Gastrocnemius medialis (tissue), 4 donors: Measurements from ENCODE around the gene SLC39A6. TPM values are rescaled to one million over a fixed set of nuclear protein-coding genes. Genes with fewer than 3 reads are reported as not detected.

ENCODE experiments used
- ATAC-seq, 2 donors: fragments of 150-250 bp; one replicate each; pipeline ENCODE4 v1.9.1; 2016
- DNase-seq, 2 donors: peaks; one replicate each; pipeline ENCODE4 v3.0.0-alpha.2; 2019
- H3K27ac ChIP-seq, 4 donors: fragments of 200-600 bp; sonication (generic); 1 replicate in 1 of 4; 2 replicates in 3 of 4; pipeline ENCODE4 v1.5.1; 2016 to 2018; ENCODE audit warnings: mild to moderate bottlenecking in 2 of 4, moderate library complexity in 1 of 4
- H3K27me3 ChIP-seq, 3 donors: fragments of 200-600 bp; sonication (generic) in 2 of 3; 1 replicate in 1 of 3; 2 replicates in 2 of 3; pipeline versions ENCODE4 v1.5.1 to v1.6.0; 2016 to 2019; ENCODE audit warnings: mild to moderate bottlenecking in 1 of 3, moderate library complexity in 1 of 3
- H3K36me3 ChIP-seq, 2 donors: fragments of 200-600 bp; sonication (generic) in 1 of 2; one replicate each; pipeline ENCODE4 v1.5.1; 2017 to 2018
- H3K4me1 ChIP-seq, 2 donors: fragments of 200-600 bp; sonication (generic) in 1 of 2; one replicate each; pipeline ENCODE4 v1.5.1; 2016 to 2017; ENCODE audit warnings: mild to moderate bottlenecking in 2 of 2
- H3K4me3 ChIP-seq, 4 donors: fragments of 200-600 bp; sonication (generic) in 3 of 4; 1 replicate in 1 of 4; 2 replicates in 3 of 4; pipeline ENCODE4 v1.5.1; 2016 to 2019; ENCODE audit warnings: mild to moderate bottlenecking in 2 of 4
- H3K9me3 ChIP-seq, 3 donors: fragments of 200-600 bp; sonication (generic) in 2 of 3; 1 replicate in 1 of 3; 2 replicates in 2 of 3; pipeline ENCODE4 v1.5.1; 2016 to 2019
- CTCF ChIP-seq, 5 experiments: fragments of 450-650 bp in 3 of 5; fragments of 200-600 bp in 2 of 5; sonication (generic) in 2 of 5; IDR thresholded peaks in 4 of 5; conservative IDR thresholded peaks in 1 of 5; 1 replicate in 4 of 5; 2 replicates in 1 of 5; pipeline ENCODE4 v1.5.1; 2016 to 2019; ENCODE audit warnings: antibody characterized with exemption in 5 of 5, mild to moderate bottlenecking in 3 of 5, moderate library complexity in 3 of 5
- POLR2A ChIP-seq, 2 donors: fragments of 450-650 bp; IDR thresholded peaks; one replicate each; pipeline ENCODE4 v1.6.1; 2017; ENCODE audit warnings: antibody characterized with exemption in 2 of 2, mild to moderate bottlenecking in 2 of 2, moderate library complexity in 2 of 2
- in situ Hi-C, 4 donors: fragments of 200-750 bp; cut with MboI; loops; one replicate each; pipeline versions ENCODE4 v1.15.0 to v1.8.0; 2017; ENCODE audit warnings: low sequenced_read_pairs in 4 of 4
- intact Hi-C: fragments of 100-400 bp; cut with DNase I; formaldehyde crosslinking; loops from one replicate; pipeline ENCODE4 v1.15.1; 2023; ENCODE audit warnings: low total_unique reads
- total RNA-seq, 4 donors: library from RNA; depleted of rRNA; stranded (reverse); fragments of >200 nt; gene quantifications; one replicate each; pipeline versions ENCODE4 v1.1.0 to v1.2.3, GENCODE V29; 2016

The SLC39A6 gene
- total RNA-seq, 4 donors from 2014 or later = 16.7 to 24.7 (median 18.3) TPM

- ATAC-seq = no peak
- peaks cover 21 to 30% of the 10 kb centered on the region in 2 donors for H3K4me1 ChIP-seq
- H3K9me3 ChIP-seq = no peaks in the 10 kb centered on the region
- H3K27ac ChIP-seq = no peak overlapping the region
- no peak overlapping the region for H3K4me3 ChIP-seq
- intact Hi-C loops = no loop called here
- no peak for TF ChIP-seq CTCF (IDR thresholded peaks at IDR 0.05 in 4 of 5, conservative IDR thresholded peaks at IDR 0.05 in 1 of 5)
- no peak for TF ChIP-seq POLR2A (IDR thresholded peaks at IDR 0.05)
- no peaks in the 10 kb centered on the region for H3K27me3 ChIP-seq
- DNase-seq = no peak
- in situ Hi-C loops = no loop called here
- H3K36me3 ChIP-seq = peaks cover 0 to 14% of the 10 kb centered on the region in 2 donors
Measured at GRCh38 chr18:36132756-36133155, 3.6 kb upstream of the SLC39A6 start.

- no peak for ATAC-seq
- no peak overlapping the region for H3K4me3 ChIP-seq
- H3K27me3 ChIP-seq = no peaks in the 10 kb centered on the region
- TF ChIP-seq POLR2A (IDR thresholded peaks at IDR 0.05) (no peak), CTCF (IDR thresholded peaks at IDR 0.05 in 4 of 5, conservative IDR thresholded peaks at IDR 0.05 in 1 of 5) (no peak)
- no peaks in the 10 kb centered on the region for H3K9me3 ChIP-seq
- H3K4me1 ChIP-seq = peaks cover 23 to 30% of the 10 kb centered on the region in 2 donors
- intact Hi-C loops = no loop called here
- no peak for DNase-seq
- no peak overlapping the region for H3K27ac ChIP-seq
- in situ Hi-C loops = no loop called here
- peaks cover 0 to 7% of the 10 kb centered on the region in 2 donors for H3K36me3 ChIP-seq
Measured at GRCh38 chr18:36131692-36132483, 2.7 kb upstream of the SLC39A6 start.

- Histone ChIP-seq H3K4me1 (peaks cover 23 to 30% of the 10 kb centered on the region in 2 donors), H3K9me3 (no peaks in the 10 kb centered on the region), H3K27me3 (no peaks in the 10 kb centered on the region), H3K36me3 (no peaks in the 10 kb centered on the region), H3K27ac (peak overlapping the region; percentile 99 to 100 (median 100)), H3K4me3 (peak overlapping the region; percentile 93 to 100 (median 97))
- intact Hi-C loops = no loop called here
- in situ Hi-C loops = no loop called here
- ATAC-seq (no peak), DNase-seq (no peak)
- TF ChIP-seq CTCF (IDR thresholded peaks at IDR 0.05 in 4 of 5, conservative IDR thresholded peaks at IDR 0.05 in 1 of 5) (no peak), POLR2A (IDR thresholded peaks at IDR 0.05) (no peak)
Measured at GRCh38 chr18:36130883-36131653, 1.9 kb upstream of the SLC39A6 start.

GRCh38 chr18:36130039-36130831 is 1.1 kb upstream of the SLC39A6 start:
- TF ChIP-seq CTCF (IDR thresholded peaks at IDR 0.05 in 4 of 5, conservative IDR thresholded peaks at IDR 0.05 in 1 of 5) = no peak
- TF ChIP-seq POLR2A (IDR thresholded peaks at IDR 0.05) = peak in 1 of 2 donors; percentile 10
- in situ Hi-C loops = no loop called here

More at GRCh38 chr18:36130039-36130831, 1.1 kb upstream of the SLC39A6 start:
- peaks cover 23 to 30% of the 10 kb centered on the region in 2 donors for H3K4me1 ChIP-seq
- H3K36me3 ChIP-seq = no peaks in the 10 kb centered on the region
- peak overlapping the region; percentile 93 to 100 (median 97) for H3K4me3 ChIP-seq
- ATAC-seq (peak in 1 of 2 donors; percentile 28), DNase-seq (no peak)
- H3K9me3 ChIP-seq = no peaks in the 10 kb centered on the region
- H3K27me3 ChIP-seq = no peaks in the 10 kb centered on the region
- intact Hi-C loops = no loop called here
- peak overlapping the region; percentile 99 to 100 (median 100) for H3K27ac ChIP-seq
